Measurements from ENCODE around the gene PREX1. TPM values are rescaled to one million over a fixed set of nuclear protein-coding genes. Genes with fewer than 3 reads are reported as not detected.

PREX1 gene
- total RNA-seq, 4 donors from 2014 or later: 9.9 to 150 (median 18.4) TPM

- Histone ChIP-seq H3K27me3 (no peaks in the 10 kb centered on the region), H3K4me3 (no peak overlapping the region), H3K27ac (no peak overlapping the region), H3K36me3 (no peaks in the 10 kb centered on the region), H3K9me3 (no peaks in the 10 kb centered on the region), H3K4me1 (peaks cover 0 to 19% (median 17%) of the 10 kb centered on the region in 4 donors)
- DNase-seq: no peak
- TF ChIP-seq POLR2A (IDR thresholded peaks at IDR 0.05) (no peak), CTCF (IDR thresholded peaks at IDR 0.05) (no peak)
These were observed 100.6 kb downstream of the PREX1 start for GRCh38 chr20:48727226-48727625.

GRCh38 chr20:48725555-48725991 is 102.2 kb downstream of the PREX1 start:
- peak overlapping the region in 1 of 4 donors; percentile 25 for H3K27ac ChIP-seq
- no peak for DNase-seq
- H3K27me3 ChIP-seq: no peaks in the 10 kb centered on the region
- H3K4me1 ChIP-seq: peaks cover 0 to 35% (median 29%) of the 10 kb centered on the region in 4 donors
- no peaks in the 10 kb centered on the region for H3K9me3 ChIP-seq
- no peak for TF ChIP-seq POLR2A (IDR thresholded peaks at IDR 0.05)
- TF ChIP-seq CTCF (IDR thresholded peaks at IDR 0.05): no peak
- no peaks in the 10 kb centered on the region for H3K36me3 ChIP-seq
- no peak overlapping the region for H3K4me3 ChIP-seq

GRCh38 chr20:48724891-48725554 is 102.8 kb downstream of the PREX1 start:
- Histone ChIP-seq H3K27ac (peak overlapping the region in 2 of 4 donors; percentile 69 to 82), H3K9me3 (no peaks in the 10 kb centered on the region), H3K4me1 (peaks cover 0 to 40% (median 29%) of the 10 kb centered on the region in 4 donors), H3K4me3 (no peak overlapping the region), H3K27me3 (no peaks in the 10 kb centered on the region), H3K36me3 (no peaks in the 10 kb centered on the region)
- no peak for DNase-seq
- TF ChIP-seq POLR2A (IDR thresholded peaks at IDR 0.05) (no peak), CTCF (IDR thresholded peaks at IDR 0.05) (no peak)

GRCh38 chr20:48724382-48724781 is 103.4 kb downstream of the PREX1 start:
- Histone ChIP-seq H3K27ac (peak overlapping the region; percentile 62 to 82 (median 70)), H3K27me3 (no peaks in the 10 kb centered on the region), H3K4me1 (peaks cover 0 to 46% (median 29%) of the 10 kb centered on the region in 4 donors), H3K4me3 (no peak overlapping the region), H3K9me3 (no peaks in the 10 kb centered on the region), H3K36me3 (no peaks in the 10 kb centered on the region)
- TF ChIP-seq POLR2A (IDR thresholded peaks at IDR 0.05) (no peak), CTCF (IDR thresholded peaks at IDR 0.05) (no peak)
- DNase-seq: no peak

- Histone ChIP-seq H3K4me3 (no peak overlapping the region), H3K27me3 (no peaks in the 10 kb centered on the region), H3K36me3 (no peaks in the 10 kb centered on the region), H3K9me3 (no peaks in the 10 kb centered on the region), H3K27ac (peak overlapping the region; percentile 62 to 82 (median 70)), H3K4me1 (peaks cover 0 to 50% (median 32%) of the 10 kb centered on the region in 4 donors)
- peak in 2 of 3 donors; percentile 59 to 68 for DNase-seq
- TF ChIP-seq CTCF (IDR thresholded peaks at IDR 0.05) (no peak), POLR2A (IDR thresholded peaks at IDR 0.05) (no peak)
These were observed 104.2 kb downstream of the PREX1 start for GRCh38 chr20:48723308-48724264.
